GM19395 (cell line): ENCODE results near the gene FBXO3.

Source experiments
- ATAC-seq: cut with Tn5 transposase; IDR thresholded peaks from one replicate; pipeline ENCODE4 v1.9.1; 2021; ENCODE audit warnings: mild to moderate bottlenecking, moderate library complexity; ENCODE audit not compliant: unreplicated experiment

The FBXO3 gene

DNA sequence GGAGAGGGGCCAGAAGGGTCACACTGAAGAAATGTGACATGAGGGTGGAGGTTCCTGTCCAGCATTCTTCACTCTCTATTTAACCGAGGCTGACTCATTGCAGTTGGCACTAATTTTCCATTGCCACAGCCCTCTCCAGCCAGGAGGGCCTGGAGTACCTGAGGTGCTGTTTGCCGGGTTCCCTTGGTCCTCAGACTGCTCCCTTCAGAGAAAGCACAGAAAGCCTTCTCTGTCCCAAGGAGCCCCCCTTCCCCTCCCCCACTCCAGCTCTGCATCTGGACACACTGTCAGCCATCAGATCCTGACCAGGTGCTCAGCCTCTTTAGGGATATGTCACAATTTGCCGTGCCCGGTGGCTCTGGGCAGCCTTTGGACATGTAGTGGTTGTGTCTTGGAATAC lies 70.5 kb downstream of the FBXO3 start:
- no peak for ATAC-seq

DNA sequence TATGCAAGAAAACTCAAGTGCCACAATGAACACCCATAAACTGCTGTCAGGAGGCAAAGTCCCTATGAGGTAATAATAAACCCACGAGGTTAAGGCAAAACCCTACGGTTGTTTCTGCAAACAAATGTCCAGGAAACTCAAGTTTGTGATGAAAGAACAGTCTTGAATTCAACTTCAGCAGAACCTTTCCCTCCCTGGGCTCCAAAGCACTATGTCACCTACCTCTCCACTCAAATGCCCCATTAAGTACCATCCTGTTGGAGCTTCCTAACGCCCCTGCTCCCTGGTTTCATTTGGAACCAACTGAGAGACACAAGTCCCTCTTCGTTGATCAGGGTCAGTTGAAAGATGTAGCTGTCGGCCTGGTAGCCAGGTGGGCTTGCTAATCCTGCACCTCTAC lies 71.1 kb downstream of the FBXO3 start:
- ATAC-seq: no peak

DNA sequence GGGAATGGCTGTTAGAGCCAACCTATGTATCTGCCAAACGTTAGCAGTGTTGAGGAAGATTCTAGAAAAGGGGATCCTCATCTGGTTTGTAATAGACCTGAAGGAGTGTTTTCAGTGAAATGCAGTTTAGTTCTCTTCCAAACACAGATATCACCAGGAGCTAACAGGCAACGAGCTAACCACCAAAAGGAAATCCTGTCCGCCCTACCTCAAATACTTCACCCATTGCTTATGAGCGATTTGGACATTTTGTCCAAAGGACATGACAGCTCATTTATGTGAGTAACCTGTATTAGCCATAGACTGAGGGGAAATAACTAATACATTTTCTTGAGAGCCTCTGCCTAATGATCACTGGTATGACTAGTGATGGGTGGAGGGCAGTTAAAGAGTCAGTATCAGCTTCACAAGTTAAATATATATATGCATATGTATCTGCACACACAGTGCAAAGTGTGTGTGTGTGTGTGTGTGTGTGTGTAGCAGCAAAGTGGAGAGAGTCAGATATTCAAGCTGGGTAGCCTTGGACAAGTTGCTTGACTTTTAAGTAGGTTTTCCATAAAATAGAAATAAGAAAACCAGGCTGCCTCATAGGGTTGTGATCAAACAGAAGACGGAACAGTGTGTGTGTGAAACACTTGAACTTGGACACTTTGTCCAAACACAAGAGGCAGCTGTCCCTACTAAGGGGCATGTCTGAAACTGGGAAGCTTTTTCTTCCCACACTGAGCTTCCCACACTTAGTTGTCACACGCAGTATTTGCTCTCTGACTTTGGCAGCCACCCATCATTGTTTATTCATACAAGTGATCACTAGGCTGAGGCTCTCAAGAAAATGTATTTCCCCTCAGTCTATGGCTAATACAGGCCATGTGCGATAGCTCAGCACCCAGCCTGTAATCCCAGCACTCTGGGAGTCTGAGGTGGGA lies 72.8 kb downstream of the FBXO3 start:
- no peak for ATAC-seq

DNA sequence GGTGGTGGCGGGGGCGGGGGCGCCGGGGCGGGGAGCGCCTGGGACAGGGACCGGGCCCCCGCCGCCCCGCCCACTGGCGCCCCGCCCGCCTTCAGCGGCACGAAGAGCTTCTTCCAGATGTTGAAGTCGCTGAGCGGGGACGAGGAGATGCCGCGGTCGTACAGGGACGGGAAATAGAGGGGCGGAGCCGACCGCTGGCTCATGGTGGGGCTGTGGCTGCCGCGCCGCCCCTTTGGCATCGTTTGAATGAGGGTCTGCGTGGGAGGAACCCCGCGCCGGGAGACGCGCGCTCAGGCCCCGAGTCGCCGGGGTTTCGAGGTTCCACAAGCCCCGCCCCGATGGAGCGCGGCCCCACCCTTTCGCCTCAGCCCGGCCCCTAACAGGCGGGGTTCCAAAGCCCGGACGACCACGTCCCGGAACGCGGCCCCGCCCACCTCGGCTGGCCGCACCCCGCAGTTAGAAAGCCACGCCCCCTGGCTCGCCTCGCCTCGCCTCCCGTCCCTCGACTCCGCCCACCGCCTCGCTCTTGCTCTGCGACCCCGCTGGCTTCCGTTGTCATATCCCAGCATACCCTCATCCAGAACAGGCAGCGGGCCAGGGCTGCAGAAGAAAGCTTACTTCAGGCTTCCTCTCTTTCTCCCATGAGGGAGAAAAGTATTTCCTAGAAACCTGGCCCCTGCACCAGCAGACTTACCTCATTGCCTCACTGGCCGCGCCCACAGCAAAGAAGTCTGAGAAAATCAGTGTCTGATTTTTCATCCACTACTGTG lies 73.6 kb downstream of the FBXO3 start, which contains the start of gene C11orf91:
C11orf91 (minus strand) TSS at position 325 of the 770 bp plus-strand sequence; CDS start at position 239, 86 bp downstream.
- ATAC-seq: peak; percentile 89

DNA sequence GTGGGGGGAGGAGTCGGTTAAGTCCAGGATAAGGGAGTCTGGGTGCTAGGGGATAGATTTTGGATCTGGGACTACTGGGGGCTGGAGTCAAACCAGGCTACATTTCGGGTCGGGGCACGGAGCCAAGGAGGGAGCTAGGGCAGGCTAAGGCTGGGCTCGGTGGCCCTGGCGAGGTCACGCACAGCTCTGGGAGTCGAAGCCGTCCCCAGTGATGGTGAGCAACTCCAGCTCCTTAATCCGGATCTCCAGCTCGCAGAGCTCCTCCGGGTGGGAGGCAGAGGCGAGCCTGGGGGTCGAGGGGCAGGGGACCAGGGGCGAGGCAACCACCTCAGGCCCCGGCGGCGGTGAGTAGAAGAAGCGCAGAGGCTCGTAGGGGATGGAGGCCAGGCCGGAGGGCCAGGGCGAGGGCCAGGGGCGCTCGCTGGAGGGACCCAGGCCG lies 74.2 kb downstream of the FBXO3 start:
- ATAC-seq: no peak

DNA sequence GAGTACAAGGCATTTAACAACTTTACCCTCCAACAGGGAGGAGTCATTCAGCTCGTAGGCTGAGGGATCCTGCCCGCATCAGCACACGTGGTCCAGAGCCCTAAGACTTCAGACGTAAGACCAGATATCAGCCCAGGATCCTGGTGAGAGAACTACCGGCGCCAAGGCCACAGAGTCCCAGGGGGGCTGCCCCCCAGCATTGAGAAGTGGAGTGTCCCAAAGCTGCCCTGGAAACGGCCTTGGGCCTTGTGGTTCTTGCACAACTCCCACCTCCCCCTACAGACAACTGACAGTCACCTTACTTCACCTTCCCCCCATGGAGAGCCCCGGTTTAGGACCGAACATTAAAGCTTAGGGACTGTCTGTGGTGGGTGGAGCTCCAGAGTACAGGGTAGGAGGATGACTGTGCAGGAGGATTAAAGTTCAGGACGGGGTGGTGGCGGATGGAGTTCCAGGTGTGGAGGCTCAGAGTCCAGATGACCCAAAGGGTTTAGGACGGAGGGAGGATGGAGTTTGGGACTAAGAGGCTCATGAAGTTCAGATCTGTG lies 74.7 kb downstream of the FBXO3 start:
- no peak for ATAC-seq

DNA sequence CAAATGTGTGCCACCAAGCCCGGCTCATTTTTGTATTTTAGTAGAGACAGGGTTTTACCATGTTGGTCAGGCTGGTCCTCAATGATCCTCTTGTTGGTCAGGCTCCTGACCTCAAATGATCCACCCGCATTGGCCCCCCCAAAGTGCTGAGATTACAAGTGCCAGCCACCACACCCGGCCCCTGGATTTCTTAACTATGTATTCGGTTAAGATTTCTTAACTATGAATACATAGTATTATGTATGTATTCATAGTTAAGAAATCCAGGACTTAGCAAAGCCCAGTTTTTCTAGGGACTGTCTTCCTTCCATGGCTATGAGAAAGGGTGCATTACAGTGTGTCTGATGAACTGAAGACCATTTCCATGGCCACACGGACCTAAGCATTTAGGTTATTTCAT lies 75.4 kb downstream of the FBXO3 start:
- no peak for ATAC-seq

DNA sequence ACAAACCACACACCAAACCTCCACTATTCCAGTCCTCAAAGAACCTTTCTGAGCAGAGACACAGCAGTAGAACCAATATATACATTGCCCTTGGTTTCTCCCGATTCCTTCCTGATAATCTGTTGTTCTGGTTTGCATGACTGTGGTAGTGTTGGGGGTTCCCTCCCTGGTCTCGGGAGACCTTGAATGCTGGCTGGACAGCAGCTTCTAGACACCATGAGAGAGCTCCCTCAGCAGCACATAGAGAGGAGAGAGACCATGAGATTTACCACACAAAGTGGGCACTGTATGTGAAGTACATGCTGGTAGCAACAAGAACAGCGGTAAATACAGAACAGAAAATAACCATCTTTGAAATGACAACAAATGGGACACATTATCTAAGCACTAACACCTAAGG lies 76.3 kb downstream of the FBXO3 start:
- ATAC-seq: no peak

DNA sequence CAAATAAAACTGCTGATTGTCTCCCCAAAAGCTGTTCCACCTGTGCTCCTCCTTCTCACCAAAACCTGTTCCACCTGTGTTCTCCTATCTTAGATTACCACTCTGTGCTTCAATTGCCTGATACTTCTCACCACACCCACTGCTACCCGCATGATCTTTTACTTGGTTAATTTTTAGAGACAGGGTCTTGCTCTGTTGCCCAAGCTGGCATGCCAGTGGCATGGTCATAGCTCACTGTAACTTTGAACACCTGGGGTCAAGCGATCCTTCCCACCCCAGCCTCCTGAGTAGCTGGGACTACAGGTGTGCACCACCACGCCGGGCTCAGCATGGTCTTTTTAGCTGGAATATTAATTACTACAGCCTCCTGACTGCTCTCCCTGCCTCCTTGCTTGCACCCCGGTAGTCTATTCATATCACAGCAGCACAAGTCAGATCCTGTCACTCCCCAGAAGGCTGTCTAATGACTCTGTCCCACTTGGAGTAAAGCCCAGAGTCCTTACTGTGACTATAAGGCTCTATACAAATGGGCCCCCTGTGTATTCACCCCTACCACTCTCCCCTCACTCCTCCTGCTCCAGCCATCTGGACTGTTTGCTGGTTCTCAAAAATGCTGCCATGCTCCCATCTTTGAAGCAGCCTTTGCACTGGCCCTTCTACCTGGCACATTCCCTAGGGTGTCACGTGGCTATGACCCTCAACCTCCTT lies 77.2 kb downstream of the FBXO3 start:
- no peak for ATAC-seq

DNA sequence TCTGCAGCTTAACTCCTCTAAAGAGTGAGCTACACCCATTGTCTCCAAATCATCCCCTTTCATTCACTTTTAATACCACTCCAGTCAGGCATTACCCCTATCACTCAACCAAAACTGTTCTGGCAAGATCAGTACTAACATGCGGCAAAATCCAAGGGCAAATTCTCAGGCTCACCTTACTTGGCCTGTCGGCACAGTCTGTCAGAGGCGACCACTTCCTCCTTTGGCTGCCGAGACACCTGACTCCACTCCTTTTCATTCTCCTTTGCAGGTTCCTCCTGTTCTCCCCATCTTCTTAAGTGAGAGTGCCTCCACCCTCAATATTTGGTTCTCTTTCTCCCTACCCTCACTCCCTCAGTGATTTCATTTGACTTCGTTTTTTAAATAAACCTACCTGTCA lies 77.9 kb downstream of the FBXO3 start:
- no peak for ATAC-seq

DNA sequence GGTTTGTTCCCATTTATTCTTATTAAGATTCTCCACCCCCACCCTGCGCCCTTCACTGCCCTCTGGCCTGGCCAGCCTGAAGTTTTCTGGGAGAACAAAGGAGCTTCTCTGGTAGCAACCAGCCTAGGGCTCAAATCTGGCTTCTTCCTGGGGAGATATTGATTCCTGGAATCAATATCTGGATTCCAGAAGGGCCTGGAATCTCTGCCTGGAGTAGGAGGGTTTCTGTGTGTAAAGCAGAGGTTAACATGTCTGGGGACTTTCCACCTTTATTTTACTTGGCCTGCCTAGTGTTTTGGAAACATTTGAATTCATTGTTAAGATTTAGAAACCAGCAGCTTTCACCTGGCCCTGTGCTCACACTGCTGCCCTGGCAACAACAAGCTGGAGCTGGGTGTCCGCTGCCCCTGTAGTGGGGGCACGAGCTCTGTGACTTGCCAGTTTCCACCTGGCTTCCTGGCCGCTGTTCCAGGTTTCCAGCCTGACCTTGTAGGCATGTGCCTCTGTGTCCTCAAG lies 79.2 kb downstream of the FBXO3 start:
- no peak for ATAC-seq

DNA sequence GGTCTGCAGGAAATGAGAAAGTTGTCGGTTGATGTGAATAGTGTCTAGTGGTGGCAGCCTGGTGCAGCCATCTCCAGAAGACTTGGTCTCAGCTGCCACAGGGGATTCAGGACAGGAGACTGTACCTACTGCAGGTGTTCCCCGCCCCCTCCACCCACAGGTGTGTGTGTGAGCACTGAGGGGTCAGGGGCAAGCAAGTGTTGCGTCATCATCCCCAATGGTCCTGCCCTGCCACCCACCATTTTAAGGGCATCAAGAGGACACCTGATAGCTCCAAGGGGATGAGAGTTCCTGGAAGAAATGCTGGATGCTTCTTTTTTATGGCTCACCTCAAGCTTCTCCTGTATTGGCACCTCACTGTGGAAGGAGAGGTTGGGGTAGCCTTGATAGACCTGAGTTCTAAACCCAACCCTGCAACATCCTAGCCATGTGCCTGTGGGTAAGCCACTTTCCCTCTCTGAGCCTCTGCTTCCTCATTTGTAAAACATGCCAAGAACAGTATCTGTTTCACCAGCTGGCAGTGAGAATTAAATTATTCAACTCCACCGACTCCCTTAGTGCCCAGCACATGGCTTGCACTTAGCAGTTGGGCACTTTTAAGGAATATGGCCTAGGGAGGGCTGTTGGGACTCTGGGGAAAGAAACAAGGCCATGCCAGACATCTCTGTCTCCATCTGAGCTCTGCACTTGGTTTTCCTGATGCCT lies 79.8 kb downstream of the FBXO3 start:
- no peak for ATAC-seq

DNA sequence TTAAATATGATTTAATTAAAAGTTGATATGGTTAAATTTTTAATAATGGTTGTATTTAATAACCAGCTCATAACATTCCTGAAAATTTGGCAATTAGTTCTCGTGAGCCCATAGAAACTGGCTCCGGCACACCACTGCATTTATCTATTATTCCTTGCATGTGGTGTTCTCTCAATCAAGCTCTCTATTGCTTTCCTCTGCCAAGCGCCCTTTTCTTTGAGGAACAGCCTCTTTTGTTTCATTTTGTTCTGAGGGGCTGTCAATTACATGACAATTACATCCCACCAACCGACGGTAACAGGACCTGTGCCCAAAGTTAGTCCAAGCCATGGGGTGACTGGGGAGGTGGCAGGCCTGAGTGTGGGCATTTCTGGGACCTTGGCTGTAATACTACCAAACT lies 81.8 kb downstream of the FBXO3 start:
- no peak for ATAC-seq

DNA sequence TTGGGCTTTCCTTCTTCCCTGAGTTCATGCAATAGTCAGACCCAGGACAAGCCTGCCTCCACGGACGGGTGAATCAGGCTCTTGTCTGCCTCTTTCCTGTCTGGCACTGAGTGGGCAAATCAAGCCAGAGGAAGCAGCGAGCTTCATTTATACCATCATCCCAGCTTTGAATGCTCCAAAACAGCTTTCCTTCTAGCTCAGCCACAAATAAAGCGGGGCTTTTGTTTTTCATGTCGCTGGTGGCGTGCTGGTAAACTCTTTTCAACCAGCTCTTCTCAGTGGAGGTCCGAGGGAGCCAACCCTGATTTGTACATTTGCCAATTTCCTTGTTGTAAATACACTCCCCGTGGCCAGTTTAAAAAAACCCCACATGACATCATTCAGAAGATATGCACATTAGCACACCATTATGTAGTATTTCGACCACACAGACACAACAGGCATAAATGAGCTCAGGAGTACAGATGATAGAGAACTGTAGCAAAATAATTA lies 82.3 kb downstream of the FBXO3 start:
- no peak for ATAC-seq

DNA sequence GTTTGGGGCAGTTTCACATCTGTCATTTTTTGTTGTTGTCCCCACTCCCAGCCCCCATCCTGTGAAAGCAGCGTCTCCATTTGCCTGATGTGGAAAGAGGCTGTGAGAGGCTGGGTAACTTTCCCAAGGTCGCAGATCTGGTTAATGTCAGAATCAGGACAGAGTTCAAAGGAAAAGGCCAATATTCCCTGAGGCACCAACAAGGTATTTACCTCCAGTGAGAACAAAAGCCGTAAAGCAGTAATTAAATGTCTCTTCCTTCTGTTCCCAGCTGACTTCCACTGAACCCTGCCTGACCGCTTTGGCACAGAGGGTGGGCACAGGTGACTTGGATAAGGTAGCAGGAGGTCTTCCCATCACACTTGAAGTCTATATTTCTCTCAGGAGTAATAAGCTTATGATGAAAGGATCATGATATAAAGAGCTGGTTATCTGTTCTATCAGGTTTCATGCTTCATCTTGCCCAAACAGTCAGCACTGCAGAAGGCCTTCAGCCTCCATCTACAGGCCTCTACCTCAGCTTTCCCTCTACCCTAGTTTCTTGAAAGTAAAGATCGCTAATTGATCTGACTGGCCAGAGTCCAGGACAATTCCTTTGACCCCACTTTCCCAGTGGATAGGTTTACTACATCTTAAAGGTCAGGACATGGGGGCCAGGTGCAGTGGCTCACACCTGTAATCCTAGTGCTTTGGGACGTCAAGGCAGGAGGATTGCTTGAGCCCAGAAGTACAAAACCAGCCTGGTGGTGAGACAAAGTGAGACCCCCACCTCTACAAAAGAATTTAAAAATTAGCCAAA lies 83.1 kb downstream of the FBXO3 start:
- no peak for ATAC-seq
